ENCODE measurements around the gene MCC.

MCC gene

DNA sequence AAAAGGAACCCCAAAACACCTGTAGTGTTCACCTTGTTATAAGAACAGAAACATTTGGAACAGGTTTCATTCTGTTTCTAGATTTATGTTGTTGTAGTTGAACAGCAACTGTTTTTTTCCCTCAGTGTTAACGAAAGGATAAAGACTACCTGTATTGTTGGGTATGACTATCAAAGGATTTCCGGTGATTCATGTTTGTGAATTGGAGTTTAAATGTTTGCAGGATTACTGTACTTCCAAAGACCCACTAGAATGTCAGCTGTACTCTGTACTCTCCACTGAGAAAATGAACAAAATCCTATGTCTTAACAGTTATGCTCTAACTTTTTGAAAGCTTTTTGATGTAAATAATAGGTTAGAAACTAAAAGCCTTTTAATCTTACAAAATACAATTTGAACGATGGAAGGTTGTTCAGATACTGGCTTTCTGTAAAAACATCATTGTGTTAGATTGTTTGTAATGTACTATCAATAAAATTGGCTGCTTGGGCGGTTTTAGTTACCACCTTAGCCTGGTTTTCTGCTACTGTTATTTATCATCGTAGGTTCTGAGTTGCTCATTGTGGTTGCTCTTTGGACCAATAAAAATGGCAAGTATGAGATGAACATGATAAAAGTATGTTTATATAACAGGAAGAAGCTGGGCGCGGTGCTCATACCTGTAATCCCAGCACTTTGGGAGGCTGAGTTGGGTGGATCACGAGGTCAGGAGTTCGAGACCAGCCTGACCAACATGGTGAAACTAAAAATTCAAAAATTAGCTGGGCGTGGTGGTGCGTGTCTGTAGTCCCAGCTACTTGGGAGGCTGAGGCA, 467.6 kb downstream of the MCC start:
- H3K4me3 ChIP-seq (ENCODE audit: control insufficient read depth, low read depth, low read length): no peak overlapping the region
- peak; percentile 43 for DNase-seq (ENCODE audit: low read depth)
- TF ChIP-seq CTCF (conservative IDR thresholded peaks at IDR 0.05; ENCODE audit: control insufficient read depth, insufficient read depth, low read depth, low read length): no peak

DNA sequence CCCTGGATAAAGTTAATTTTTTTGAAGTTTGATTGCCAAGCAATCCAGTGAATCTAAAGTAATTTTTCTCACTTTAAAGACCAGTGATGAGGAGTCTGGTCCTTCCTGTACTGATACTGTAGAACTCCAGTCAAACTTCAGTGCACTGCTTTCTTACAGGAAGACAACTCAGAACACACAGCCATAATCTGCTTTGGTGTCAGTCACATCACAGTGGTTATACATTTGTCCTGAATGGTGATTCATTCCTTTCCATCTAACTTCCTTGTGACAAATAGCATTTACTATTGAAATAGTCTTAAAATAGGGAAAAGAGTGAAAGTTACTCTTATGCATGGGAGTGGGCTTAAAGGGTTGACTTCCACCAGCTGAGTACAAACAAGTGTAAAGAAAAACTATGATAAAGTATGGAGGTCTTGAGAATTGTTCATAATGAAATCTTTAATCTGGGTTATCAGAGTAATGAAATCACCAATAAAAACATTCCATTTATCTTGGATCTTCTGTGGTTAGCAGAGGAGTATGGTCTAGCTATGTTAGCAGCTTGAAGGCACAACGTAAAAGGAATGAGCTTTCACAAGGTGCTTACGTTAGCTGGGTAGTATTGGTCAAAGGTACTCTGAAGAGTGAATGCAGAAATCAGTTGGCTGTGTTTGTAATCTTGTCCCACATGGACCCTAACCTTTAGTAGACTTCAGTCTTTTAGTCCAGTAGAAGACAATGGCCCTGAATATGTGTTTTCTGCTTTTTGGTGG, 470.2 kb downstream of the MCC start:
- DNase-seq (ENCODE audit: low read depth): no peak
- TF ChIP-seq CTCF (conservative IDR thresholded peaks at IDR 0.05; ENCODE audit: control insufficient read depth, insufficient read depth, low read depth, low read length): no peak
- no peak overlapping the region for H3K4me3 ChIP-seq (ENCODE audit: control insufficient read depth, low read depth, low read length)

- peak; percentile 51 for DNase-seq (ENCODE audit: low read depth)
- H3K4me3 ChIP-seq (ENCODE audit: control insufficient read depth, low read depth, low read length): no peak overlapping the region
- no peak for TF ChIP-seq CTCF (conservative IDR thresholded peaks at IDR 0.05; ENCODE audit: control insufficient read depth, insufficient read depth, low read depth, low read length)
Observed at GRCh38 chr5:113005454-113005853, 482.8 kb downstream of the MCC start.

DNA sequence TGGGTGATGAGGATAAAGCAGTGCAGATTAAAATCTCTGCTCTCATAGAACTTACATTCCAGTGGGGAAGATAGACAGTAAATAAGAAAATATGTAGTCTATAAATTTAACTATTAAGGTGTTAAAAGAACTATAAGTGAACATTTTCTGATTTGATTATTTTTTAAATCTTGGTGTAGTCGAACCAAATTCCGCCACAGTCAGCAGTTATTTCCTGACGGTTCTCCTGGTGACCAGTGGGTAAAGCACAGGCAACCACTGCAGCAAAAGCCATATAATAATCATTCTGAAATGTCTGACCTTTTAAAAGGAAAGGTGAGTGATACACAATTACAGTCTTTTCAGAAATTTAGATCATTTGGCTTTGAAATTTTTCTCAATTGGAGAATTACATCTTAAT, 484.5 kb downstream of the MCC start:
- no peak for DNase-seq (ENCODE audit: low read depth)
- TF ChIP-seq CTCF (conservative IDR thresholded peaks at IDR 0.05; ENCODE audit: control insufficient read depth, insufficient read depth, low read depth, low read length): no peak
- H3K4me3 ChIP-seq (ENCODE audit: control insufficient read depth, low read depth, low read length): no peak overlapping the region

DNA sequence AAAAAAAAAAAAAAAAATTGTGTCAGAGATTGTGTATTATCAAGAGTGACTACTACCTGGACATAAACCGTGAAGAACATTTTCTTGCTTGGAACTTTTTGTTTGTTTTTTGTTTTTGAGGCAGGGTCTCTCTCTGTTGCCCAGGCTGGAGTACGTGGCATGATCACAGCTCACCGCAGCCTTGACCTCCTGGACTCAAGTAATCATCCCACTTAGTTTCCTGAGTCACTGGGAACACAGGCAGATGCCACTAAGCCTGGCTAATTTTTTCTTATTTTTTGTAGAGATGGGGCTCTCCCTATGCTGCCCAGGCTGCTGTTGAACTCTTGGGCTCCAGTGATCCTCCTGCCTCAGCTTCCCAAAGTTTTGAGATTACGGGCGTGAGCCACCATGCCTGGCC, 485.8 kb downstream of the MCC start:
- H3K4me3 ChIP-seq (ENCODE audit: control insufficient read depth, low read depth, low read length): no peak overlapping the region
- TF ChIP-seq CTCF (conservative IDR thresholded peaks at IDR 0.05; ENCODE audit: control insufficient read depth, insufficient read depth, low read depth, low read length): no peak
- DNase-seq (ENCODE audit: low read depth): no peak

DNA sequence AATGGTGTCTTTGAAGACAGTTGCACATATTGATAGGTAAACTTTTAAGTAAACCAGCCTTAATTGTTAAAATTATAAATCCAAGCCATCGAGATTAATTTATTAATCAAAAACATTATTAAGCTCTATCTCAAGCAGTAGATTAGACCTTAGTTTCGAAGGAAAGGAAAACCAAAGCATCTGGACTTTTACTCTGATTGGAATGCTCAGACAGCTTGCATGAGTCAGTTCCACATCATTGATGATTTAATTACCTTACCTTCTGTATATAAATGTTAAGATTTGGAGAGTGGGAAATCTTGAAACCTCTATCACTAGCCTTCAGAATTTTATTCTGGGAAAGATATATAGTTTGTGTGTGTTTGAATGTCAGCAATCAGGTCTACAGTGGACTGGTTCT, 487.8 kb downstream of the MCC start:
- H3K4me3 ChIP-seq (ENCODE audit: control insufficient read depth, low read depth, low read length): no peak overlapping the region
- DNase-seq (ENCODE audit: low read depth): peak; percentile 43
- TF ChIP-seq CTCF (conservative IDR thresholded peaks at IDR 0.05; ENCODE audit: control insufficient read depth, insufficient read depth, low read depth, low read length): no peak
